ENCODE results near the gene CLN6.

CLN6 gene

GRCh38 chr15:68275165-68275746 lies 45.7 kb upstream of the CLN6 start:
- DNase-seq (ENCODE audit: low spot score): no peak
- no peak for TF ChIP-seq CTCF (IDR thresholded peaks at IDR 0.05)
- Histone ChIP-seq H3K27ac (no peak overlapping the region), H3K4me3 (no peak overlapping the region)

GRCh38 chr15:68274201-68274848 lies 44.8 kb upstream of the CLN6 start:
- H3K4me3 ChIP-seq: no peak overlapping the region
- DNase-seq (ENCODE audit: low spot score): no peak
- TF ChIP-seq CTCF (IDR thresholded peaks at IDR 0.05): no peak
- H3K27ac ChIP-seq: peak overlapping the region; percentile 73 to 82

GRCh38 chr15:68272721-68273271 lies 43.3 kb upstream of the CLN6 start:
- DNase-seq (ENCODE audit: low spot score): no peak
- Histone ChIP-seq H3K4me3 (no peak overlapping the region), H3K27ac (peak overlapping the region; percentile 73 to 82)
- no peak for TF ChIP-seq CTCF (IDR thresholded peaks at IDR 0.05)

- DNase-seq (ENCODE audit: low spot score): no peak
- no peak for TF ChIP-seq CTCF (IDR thresholded peaks at IDR 0.05)
- Histone ChIP-seq H3K4me3 (peak overlapping the region; percentile 15), H3K27ac (peak overlapping the region; percentile 73 to 82)
Measured at GRCh38 chr15:68271854-68272471, 42.4 kb upstream of the CLN6 start.

GRCh38 chr15:68268405-68268804 lies 38.9 kb upstream of the CLN6 start:
- Histone ChIP-seq H3K4me3 (no peak overlapping the region), H3K27ac (no peak overlapping the region)
- DNase-seq (ENCODE audit: low spot score): no peak
- no peak for TF ChIP-seq CTCF (IDR thresholded peaks at IDR 0.05)

GRCh38 chr15:68265674-68266073 lies 36.1 kb upstream of the CLN6 start:
- H3K27ac ChIP-seq: no peak overlapping the region
- no peak overlapping the region for H3K4me3 ChIP-seq
- DNase-seq (ENCODE audit: low spot score): no peak
- TF ChIP-seq CTCF (IDR thresholded peaks at IDR 0.05): no peak
